KG1 (cell line): ENCODE measurements around the gene NEK9.
"Not testable (repeated sequence)": the region's sequence is repeated elsewhere in the genome, so short reads cannot be mapped to it uniquely, and the experiment has no call there.

Experiments used
- DNase-seq: peaks from one replicate; lab custom pipeline; 2025; lab: John Stamatoyannopoulos, UW

The NEK9 gene

GRCh38 chr14:75144944-75145343 is 18.1 kb upstream of the NEK9 start:
- DNase-seq: no peak

GRCh38 chr14:75143761-75144527 is 17.1 kb upstream of the NEK9 start:
- DNase-seq: no peak

- no peak for DNase-seq
These were observed 15.6 kb upstream of the NEK9 start for GRCh38 chr14:75142494-75142893.

- DNase-seq: no peak
These were observed 15.1 kb upstream of the NEK9 start for GRCh38 chr14:75141967-75142366.

GRCh38 chr14:75141062-75141461 is 14.2 kb upstream of the NEK9 start:
- no peak for DNase-seq

GRCh38 chr14:75140620-75141019 is 13.8 kb upstream of the NEK9 start:
- no peak for DNase-seq

DNA sequence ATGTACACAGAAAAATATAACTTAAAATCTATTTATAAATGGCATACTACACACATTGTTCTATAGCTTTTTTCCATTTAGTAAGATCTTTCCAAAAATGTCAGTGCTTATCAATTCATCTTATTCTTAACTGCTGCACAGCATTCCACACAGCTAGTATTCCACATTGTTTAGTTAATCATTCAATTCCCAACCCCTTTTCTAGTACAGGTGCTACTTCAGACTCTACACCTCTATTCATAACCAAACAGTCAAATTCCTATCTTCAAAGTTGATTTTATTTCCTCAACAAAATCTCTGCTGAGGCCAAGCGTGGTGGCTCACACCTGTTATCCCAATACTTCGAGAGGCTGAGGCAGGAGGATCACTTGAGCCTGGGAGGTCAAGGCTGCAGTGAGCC is 12.3 kb upstream of the NEK9 start:
- DNase-seq: no peak

DNA sequence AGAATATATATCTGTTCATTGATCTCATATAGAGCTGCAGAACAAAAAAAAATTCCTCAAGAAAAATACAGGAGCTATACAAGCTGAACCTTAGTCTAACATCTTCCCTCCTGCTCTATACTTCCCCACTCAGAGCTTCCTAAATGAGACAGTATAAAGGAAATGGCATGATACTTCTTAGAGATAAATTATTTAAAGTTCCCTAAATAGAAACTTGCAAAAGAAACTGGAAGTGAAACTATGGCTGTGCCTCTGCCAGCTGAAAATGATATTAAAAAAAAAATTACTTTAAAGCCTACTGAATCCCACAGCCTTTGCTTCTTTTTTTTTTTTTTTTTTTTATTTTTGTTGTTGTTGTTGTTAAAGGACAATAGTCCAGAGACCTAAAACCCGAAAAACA is 11.6 kb upstream of the NEK9 start:
- peak; percentile 44 for DNase-seq

- no peak for DNase-seq
These were observed 7.8 kb upstream of the NEK9 start for GRCh38 chr14:75134644-75135043.

GRCh38 chr14:75133597-75133996 is 6.7 kb upstream of the NEK9 start:
- DNase-seq: no peak

GRCh38 chr14:75132382-75133086 is 5.7 kb upstream of the NEK9 start:
- peak; percentile 81 for DNase-seq

- no peak for DNase-seq
These were observed 1.7 kb upstream of the NEK9 start for GRCh38 chr14:75128596-75128990.

- no peak for DNase-seq
These were observed 1.2 kb upstream of the NEK9 start for GRCh38 chr14:75127903-75128595.

DNA sequence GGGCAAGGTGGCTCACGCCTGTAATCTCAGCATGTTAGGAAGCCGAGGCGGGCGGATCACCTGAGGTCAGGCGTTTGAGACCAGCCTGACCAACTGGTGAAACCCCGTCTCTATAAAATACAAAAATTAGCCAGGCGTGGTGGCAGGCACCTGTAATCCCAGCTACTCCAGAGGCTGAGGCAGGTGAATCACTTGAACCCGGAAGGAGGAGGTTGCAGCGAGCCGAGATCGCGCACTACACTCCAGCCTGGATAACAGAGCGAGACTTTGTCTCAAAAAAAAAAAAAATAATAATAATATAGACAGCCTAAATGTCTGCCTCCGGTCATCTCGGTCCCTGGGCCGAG is 599 bp upstream of the NEK9 start:
- DNase-seq: not testable (repeated sequence)

- DNase-seq: no peak
These were observed 715 bp downstream of the NEK9 start for GRCh38 chr14:75126121-75126544.

GRCh38 chr14:75125617-75126016 is 1.2 kb downstream of the NEK9 start:
- DNase-seq: no peak

DNA sequence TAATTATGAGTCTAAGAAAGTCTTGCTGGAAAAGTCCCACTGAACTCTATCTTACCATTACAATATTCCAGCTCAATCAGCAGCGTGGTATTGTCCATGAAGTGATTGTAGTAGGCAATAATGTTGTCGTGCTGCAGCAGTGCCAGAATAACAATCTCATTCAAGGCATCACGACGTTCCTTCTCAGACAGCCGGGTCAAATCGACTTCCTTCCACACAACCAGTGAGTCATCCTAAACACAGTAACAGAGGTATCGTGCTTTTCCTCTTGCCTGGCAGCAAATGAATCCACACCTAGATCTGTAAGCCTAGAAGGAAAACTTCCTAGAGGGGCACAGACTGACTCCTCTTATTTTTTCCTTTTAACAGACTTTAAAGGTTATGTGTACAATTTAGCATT is 2.9 kb downstream of the NEK9 start:
- no peak for DNase-seq

DNA sequence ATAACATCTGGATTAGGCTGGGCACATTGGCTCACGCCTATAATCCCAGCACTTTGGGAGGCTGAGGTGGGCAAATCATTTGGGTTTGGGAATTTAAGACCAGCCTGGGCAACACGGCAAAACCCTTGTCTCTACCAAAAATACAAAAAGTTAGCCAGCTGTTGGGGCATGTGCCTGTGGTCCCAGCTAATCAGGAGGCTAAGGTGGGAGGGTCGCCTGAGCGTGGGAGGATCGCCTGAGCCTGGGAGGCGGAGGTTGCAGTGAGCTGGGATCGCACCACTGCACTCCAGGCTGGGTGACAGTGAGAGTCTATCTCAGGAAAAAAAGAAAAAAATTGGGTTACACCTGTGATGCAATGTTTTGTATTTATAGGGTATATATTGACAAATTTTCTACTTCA is 5.3 kb downstream of the NEK9 start:
- DNase-seq: no peak

DNA sequence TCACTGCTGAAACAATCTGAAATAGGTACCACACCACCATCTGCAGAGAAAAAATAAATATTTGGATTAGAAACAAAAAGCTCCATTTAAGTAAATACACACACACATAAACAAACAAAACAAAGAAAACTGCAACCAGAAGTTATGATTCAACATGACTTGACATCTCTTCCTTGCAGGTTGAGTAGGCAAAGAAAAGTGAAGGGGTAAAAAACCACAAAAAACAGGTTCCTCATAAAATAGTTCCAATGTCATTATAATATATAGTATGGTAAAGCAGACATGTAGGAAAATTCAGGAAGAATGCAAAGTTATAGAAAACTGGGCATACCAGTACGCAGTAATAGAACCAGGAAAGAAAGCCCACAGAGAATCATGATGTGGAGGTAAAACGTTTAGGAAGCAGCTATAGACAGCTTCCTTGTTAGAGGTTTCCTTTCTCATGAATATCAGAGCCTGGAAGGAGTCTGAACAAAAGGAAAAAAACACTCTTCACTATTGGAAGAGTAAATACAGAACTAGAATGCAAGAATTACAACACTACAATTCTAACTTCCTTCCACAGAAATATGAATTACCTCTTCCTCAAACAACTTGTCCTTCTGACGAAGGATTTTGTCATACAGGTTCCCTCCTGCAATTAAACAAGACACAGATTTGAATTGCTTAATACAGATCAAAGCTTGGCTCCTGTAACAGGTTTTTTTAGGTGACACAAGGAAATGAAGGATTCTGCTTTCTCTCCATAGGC is 6.1 kb downstream of the NEK9 start:
- no peak for DNase-seq

DNA sequence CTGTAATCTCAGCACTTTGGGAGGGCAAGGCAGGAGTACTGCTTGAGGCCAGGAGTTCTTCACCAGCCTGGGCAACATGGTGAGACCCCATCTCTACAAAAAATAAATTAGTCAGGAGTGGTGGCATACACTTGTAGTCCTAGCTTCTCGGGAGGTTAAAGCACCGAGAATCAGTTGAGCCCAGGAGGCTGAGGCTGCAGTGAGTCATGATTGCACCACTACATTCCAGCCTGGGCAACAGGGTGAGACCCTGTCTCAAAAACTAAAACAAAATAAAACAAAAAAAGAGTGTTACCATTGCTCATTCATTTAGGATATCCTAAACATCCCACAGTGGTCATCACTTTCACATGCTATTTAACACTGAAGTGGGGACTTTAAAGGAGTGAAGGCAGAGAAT is 7.8 kb downstream of the NEK9 start:
- DNase-seq: no peak

DNA sequence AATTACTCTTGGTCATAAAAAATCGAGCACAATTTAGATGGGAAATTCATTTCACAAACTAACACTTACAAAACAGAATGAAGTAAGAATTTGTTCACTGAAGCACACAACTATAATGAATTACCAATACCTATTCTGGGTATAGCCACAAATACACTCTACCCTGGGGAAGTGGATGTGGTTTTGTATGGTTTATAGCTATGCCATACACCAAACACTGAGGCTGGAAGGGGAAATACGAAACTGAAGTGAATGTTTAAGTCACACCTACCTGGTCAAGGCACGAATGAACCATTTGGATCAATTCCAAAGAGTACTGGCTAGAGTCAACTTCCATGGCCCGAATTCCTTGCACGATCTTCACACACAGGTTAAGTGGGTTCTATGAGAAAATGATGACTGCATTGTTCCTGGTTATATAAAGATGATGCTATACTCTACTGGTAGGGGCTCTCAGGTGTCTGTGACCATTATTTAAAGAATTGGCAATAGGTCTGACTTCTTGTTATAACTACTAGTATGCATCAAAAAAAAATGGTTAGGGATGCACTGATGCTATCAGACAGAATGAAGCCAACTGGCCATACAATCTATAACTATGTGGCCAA is 12.8 kb downstream of the NEK9 start:
- DNase-seq: no peak

DNA sequence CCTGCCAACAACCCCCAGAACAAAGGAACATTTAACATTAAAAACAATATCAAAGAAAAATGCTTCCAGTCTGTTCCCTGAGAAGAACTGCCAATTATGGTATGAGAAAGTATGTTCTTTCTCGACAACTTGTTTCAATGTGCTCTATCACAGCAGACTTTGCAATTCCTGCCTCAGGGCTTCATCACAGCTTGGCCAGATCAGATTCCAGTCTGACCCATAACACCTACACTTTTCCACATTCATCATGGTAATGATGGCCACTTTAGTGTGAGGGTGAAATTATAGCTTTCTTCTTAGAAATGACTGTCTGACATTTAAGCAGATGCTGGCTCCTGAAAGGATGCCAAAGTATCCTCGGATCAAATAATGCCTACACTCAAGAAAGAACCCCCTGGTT is 17.0 kb downstream of the NEK9 start:
- no peak for DNase-seq
